Hematopoietic multipotent progenitor cell treated with erythropoietin and hydrocortisone succinate and interleukin-3 and kit ligand, for 8 days (in vitro differentiated cells): ENCODE measurements around the gene ADAMTS3.

ENCODE experiments used
- DNase-seq: peaks from one replicate; pipeline ENCODE4 v3.0.0-alpha.2; 2015

The ADAMTS3 gene

DNA sequence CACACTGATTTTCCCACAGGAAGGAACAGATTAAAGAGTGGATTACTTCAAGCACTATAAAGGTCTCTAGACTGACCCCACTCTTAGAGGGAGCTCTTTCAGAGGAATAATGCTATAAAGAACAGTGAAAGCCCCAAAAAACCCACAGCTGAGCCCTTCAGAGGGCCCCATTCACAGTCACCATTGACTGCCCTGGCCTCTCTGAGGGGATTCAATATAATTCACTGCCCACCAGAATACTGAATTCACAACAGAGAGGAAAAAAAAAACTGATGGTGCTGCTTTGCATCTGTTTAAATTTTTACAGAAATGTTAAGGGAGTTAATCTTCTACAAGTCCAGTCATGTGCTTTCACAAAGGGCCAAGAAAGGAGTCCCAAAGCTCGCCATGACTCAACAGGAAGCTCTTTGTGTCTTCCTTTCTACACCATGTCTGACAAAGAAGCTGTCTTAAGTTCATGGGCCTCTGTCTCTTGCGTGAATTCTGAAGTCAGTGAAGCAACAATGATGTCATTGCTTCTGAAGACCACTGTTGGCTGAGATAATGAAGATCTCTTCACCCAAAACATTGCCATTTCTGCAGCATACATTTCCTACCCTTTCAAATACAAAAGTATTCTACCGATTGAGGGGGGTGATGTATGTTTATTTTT is 174.9 kb downstream of the ADAMTS3 start:
- no peak for DNase-seq

DNA sequence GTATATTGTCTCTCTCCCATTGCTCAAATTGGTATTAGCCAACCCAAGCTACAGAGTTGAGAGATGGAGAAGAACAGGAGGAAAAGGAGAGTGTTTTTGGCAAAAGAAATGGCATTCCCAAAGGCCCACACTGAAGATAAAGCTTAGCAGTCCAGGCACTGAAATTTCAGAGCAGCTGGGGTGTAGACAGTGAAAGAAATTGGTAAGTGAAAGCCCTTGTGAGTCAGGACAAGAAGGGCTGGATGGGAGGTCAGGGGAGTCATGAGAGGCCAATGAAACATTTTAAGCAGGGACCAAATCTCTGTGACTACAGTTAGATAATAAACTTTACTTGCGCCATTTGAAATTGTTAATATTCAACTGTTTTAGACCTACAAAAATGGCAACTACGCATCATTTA is 177.7 kb downstream of the ADAMTS3 start:
- DNase-seq: no peak

DNA sequence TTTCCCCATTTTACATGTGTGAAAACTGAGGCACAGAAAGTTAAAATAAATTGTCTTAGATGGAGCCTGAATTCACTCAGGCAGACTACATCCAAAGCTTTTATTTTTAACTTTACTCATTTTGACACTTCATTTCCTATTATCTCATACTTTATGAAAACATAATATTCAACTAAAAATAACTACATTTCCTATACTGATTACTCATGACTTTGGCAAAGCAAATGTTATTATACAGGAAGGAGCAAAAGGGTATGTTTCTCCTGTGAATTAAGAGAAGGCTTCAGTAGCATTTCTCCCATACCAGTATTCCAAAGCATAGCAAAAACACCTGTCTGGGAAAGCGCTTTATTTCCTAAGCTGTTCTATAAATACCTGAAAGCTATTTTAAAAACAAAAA is 178.6 kb downstream of the ADAMTS3 start:
- no peak for DNase-seq

DNA sequence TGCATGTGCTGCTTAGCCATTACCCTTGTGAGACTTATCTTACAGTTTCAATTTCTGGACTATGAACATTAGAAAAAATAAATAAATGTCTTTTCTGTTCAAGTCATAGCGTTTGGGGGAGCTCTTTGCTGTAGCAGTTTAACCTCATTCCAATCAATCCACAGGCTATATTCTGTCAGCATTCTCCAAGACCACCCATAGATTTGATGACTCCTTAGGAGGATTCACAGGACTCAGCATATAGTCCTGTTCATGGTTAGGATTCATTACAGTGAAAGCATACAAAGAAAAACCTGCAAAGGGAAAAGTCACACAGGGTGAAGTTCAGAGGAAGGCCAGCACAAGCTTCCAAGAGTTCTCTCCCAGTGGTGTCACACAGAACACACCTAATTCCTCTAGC is 180.5 kb downstream of the ADAMTS3 start:
- no peak for DNase-seq

DNA sequence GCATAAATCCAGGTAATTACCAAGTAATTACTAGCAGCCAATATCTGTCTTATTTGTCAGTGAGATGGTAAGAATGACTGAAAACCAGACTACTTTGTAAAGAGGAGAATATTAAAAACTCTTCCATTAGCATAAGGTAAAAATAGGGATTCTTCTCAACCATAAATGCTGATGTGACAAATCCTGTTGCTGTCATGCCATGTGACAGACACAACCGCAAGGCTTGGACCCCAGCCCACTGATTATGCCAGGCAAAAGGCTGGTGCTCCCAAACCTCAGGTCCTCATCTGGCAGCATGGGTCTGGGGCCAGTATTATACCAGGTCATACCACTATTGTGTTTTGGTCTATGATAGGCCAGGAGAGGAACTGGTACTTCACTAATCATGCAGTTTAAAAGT is 181.1 kb downstream of the ADAMTS3 start:
- no peak for DNase-seq

DNA sequence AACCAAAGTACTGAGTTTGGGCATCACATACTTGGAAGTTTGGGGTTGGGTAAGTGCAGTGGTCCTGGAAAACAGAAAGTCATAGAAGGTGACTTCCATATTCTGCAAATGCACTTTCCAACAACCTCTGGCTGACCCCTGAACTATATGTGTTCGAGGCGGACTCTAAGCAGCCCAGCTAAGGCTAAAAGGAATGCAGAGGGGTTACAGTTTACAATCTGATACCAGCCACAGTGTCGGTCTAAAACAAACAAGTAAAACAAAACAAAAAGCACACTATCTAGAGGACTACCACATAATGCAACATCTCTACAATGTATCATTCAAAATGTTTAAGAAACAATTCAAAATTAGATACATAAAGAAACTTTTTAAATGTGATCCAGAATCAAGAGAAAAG is 185.6 kb downstream of the ADAMTS3 start:
- DNase-seq: no peak

DNA sequence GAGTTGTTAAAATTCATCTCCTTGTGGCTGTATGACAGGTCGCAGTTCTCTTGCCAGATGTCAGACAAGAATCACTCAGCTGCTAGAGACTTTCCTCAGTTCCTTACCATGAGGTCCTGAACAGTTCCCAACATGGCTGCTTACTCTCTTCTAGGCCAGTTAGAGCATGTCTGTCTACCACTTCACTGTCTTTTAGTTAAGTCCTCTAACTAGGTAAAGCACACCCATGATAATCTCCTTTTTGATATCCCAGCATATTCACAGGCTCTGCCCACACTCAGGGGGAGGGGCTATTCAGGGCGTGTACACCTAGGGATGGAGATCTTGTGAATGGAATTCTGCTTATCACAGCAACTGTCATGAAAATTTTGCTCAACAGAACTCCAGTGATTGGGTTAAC is 190.1 kb downstream of the ADAMTS3 start:
- DNase-seq: peak; percentile 2

DNA sequence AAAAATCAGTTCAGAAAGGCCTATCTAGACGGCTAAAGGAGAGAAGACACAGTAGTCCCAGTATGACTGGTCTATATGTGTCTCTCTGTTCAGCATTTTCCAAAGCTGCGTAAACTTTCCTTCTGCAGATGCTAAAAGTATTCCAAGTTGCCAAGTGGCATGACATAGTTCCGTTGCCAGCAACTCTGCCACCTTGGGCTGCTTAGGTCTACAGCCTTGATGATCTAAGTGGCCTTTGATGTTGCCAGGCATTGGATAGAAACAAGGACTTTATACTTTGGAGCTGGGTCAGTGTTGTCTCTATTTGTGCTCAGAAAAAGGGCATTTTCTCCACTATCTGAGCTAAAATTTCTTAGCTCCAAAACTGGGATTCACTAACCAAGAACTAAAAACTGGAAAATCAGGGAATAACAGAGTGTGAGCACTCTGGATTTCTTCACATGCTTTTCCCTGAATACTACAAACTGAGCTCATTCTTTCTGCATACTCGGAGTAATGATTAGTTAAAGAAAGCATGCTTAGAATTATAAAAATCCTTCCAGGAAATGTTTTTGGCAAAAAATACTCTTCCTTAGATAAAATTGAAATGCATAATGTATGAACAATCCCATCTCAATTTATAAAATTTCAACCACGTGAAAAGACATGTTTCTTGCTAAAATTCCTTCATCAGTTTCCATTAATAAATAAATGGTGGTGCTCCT is 191.4 kb downstream of the ADAMTS3 start:
- DNase-seq: no peak

DNA sequence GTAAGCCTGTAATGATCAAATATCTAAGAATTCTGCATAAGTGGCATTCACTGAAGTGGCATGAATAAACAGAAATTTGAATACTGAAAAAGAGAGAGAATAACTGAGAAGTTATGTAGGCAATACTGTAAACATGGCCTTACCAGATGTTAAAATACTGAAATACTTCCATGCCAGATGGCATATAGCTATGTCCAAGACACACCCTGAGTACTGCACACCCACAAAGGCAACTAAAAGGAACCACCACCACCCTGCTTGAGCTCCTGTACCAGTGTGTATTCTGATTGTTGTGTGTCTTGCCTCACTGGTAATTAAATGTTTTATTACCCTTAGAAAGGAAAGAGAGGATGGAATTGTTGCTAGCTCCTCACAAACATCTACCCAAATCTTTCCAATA is 192.1 kb downstream of the ADAMTS3 start:
- DNase-seq: no peak

DNA sequence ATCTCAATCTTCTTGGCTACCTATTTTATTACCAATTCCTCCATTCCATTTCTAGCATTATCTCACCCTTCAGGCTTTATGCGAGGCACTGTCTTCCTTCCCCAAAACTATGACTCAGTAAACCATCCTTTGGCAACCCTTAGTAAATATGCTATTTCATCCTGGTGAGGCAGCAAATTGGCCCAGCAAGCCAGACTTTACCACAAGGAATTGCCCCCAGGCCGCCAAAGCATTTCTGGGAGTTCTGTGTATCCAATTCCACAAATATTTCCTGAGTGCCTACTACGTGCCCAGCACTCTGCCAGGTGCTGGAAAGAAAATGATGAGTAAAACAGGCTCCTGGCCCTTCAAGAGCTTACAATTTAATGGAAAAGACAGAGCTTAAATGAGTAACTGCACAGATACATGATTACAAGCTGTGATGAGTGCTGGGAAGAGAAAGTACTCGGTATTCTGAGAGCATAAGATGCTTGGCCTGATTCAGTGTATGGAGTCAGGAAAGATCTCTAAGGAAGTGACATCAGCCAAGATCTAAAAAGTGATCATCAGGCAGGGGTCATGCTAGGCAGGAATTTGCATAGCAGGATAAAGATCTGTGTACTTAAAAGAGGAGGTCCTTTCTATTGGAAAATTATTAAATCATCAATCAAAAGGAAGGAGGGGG is 193.8 kb downstream of the ADAMTS3 start:
- peak; percentile 21 for DNase-seq

DNA sequence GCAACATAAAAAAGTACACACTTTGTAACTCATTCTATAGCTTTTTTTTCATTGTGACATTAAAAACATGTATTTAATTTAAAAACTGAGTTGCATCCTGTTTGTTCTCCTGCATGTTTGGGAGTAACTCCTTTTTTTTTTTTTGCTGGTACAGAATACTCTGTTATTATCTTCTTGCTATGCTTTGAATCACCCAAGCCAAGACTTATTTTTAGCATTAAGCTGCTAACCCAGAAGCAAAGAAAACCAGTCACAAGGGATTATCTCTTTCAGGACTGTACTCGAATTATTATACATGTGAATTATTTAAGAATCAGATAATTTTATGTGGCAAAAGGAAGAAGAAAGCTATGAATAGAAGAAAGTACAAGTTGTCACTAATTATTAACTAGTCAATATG is 194.9 kb downstream of the ADAMTS3 start:
- no peak for DNase-seq

DNA sequence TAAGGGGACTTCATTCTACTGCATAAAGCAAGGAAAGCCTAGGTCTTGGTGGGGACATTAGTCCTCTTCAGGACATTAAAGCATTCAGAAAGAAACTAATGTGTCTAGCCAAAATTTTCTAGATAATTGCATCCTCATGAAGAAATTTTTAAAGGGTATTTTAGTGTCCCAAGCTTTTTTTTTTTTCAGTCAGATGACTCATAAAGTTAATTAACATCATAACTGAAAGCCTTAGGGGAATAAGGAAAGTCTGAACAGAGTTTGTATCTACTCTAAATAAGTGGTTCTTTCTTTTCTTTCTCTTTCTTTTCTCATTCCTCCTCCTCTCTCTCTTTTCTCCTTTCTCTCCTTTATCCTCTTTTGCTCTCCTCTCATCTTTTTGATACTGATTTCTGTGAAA is 202.4 kb downstream of the ADAMTS3 start:
- DNase-seq: no peak

DNA sequence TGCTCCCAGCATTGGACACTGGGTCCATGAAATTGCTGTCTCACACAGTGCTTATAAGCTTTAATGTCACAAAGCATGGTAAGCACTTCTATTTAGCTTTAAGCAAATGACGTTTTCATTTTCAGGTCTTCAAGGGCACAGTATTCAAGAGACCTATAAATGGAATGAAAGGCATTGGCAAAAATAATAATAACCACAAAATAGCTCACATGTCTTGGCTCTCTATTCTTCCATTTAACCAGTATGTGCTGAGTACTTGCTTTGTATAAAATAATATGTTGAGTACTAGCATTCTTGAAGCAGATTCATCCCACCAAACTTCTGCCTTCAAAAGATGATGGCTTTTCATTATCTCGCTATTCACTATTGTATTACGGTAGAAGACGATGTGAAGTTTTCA is 203.0 kb downstream of the ADAMTS3 start:
- DNase-seq: no peak

DNA sequence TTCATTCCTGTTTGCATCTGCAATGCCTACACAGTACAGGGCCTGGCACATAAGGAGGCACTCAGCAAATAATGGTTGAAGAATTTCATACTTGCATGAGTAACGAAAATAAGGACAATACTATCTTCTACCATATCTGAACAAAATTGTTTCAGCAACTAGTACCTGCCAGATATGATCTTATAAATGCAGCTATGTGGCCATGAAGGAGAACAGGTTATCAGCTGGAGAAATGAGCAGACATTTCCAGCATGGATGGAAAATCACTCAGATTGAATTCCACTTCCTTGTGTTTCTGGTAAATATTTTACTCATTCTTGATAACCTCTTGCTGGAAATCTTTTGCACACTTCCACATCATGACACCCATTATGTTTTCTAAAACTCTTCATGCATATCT is 204.0 kb downstream of the ADAMTS3 start:
- no peak for DNase-seq

DNA sequence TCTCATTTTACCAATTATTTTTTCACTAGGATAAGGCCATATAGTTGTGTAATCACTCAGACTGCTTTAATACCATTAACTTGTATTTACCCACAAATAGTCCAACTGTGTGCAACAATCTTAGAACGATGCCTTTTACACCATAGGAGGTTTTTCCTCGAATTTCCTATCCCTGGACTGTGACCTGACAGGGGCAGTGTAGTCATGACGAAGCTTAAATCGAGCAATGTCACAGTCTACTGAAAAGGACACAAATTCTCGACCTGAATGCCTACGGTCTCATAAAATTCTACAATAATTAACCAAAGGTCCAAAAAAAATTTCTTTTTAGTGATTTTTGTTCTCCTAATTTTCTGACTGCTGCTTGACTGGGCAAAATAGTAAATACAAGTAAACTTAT is 208.9 kb downstream of the ADAMTS3 start:
- DNase-seq: no peak

DNA sequence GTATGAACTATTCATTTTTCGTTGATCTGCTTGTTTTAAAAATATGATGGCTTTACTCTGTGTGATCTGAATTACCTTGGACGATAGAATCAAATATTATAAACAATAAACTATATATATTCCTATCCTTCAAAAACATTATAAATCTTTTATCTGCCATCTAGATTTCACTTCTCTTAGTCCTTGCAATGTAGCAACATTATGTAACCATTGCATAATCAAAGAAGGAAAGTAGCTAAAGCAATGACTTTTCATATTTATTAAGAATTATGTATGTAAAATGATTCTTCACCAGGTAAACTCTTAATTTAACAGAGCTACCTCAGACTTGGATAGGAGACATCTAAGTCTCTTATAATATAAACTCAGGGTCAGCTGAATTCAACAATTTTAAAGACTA is 210.5 kb downstream of the ADAMTS3 start:
- DNase-seq: no peak

DNA sequence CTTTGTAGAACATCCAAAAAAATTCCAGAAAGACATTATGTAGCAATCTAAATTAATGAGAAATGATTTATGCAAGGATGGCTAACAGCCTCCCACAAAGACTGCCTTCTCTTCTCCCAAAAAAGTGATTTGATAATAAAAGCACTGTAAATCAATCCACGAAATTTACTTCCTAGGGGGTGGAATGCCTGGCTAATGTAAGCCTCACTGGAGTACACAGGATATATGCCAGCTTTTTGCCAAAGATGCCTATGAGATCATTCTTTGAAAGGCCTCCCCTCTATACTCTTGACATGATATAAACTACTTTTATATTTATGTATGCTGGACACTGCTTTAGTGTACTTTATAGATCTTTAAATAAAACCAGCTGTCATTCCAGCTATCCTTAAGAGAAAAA is 211.1 kb downstream of the ADAMTS3 start:
- DNase-seq: no peak

DNA sequence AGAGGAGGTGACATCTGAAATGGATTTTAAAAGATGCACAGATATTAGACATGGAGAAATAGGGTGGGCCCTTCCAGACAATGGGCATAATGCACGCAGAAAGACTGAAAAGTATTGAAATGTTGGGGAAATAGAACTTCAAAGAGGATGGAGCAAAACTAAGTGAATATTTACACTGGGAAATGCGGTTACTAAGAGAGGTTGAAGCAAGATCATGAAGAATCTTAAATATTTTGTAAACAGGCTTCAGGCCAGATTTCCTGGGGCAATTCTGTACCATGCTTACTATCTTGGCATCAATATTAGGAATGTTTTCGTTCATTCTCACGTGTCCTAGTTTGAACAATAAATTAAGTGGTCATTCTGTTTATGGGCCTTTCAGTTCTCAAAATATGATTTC is 216.3 kb downstream of the ADAMTS3 start:
- no peak for DNase-seq

DNA sequence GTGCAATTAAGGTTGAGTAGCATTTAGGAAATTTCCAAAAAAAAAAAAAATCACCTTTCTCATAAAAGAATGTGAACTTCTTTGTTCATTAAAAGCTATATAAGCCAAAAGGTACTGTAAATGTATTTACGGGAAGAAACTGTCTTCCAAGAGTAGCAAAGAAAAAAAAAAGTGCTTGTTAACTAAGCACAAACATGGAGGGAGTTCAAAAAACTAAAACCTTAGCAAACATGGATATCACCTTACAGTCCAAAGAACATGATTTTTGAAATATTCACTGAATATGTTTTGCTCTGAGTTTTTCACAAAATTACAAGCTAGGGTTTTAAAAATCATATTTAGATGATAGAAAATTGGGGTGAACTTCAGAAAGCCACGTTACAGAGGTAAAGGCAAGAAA is 217.5 kb downstream of the ADAMTS3 start:
- DNase-seq: no peak

DNA sequence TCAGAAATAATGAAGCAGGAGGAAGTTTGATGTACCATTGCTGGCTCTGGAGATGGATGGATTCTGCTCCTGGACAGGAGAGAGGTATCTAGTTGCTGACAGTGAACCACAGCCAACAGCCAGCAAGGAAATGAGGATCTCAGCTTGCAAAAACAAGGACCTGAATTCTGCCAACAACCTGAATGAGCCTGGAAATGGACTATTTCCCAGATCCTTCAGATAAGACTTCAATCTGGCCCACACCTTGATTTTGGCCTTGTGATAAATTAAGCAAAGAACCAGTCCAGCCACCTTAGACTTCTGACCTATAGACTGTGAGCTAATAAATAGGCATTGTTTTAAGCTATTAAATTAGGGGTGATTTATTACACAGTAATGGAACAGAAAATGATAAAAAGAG is 220.3 kb downstream of the ADAMTS3 start:
- no peak for DNase-seq

DNA sequence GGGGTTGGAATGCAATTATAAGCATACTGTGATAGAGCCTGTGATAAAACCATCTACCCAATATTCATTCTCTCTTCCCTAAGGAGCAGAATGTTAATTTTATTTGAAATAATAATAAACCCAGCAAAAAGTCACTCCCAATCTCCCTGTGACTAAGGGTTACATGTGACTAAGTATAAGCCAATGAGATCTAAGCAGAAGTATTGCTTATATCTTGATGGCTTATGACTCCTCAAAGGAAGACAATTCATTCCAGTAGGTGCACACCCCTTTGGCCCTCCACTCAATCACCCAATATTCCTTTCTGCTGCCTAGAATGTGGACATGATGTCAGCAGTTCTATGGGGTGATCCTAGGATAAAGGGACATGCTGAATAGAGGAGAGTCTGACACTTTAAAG is 224.6 kb downstream of the ADAMTS3 start:
- no peak for DNase-seq

DNA sequence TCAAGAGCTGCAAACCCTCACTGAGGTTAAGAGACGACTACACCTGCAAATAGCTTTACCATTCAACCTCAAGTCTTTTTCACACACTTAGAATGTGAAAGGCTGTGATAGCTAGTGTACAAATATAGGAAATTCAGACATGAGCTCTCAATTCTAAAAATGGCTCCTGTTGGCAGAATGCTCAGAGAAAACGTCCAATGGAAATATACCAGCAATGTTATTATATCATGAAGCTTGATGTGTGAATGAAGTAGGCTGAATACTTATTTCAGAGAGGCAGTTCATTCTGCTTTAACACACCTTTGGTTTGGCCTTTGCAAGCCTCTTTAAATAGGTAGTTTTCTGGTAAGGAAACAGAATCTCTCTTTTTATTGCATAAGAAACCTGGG is 227.6 kb downstream of the ADAMTS3 start:
- no peak for DNase-seq

DNA sequence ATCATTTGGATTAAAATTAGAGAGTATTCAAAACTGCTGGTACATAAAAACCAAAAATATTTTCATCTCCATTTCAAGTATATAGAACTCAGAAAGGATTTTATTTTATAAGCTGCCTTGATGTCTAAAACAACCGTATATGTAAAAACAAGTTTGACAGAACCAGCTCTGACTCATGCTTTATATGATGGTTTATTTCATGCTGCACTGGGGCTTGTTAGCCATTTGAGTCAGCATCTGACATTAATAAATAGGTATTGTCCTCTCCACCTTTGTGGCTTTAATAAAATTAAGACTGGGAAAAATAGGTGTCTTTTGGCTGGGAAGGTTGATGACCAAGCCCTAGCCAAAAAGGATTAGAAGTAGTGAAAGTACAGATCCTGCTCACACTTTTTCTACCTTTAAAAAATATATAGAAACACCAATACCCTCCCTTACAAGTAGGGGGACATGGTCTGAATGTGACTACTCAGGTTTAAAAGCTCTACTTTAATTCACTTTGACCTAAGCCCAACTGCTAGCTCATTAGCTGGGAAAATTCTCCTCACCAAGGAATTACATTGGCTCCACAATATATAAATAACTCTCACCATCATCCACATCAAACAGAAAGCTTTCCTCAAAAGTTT is 228.1 kb downstream of the ADAMTS3 start:
- DNase-seq: no peak

DNA sequence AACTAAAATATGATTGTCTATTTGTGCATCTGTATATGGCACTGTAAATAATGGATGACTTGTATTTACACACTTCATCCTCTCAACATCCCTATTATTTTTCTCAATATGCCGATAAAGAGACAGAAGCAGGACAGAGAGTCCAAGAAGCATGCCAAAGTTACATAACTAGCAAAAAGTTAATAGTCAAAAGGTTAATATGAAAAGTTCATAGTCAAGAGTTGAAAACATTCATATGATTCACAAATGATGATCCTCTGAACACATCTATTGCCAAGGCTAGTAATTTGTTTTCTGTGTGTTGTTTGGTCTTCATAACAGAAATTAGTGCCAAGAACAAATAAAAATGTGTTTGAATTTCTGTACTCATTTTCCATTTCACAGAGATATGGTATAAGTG is 231.0 kb downstream of the ADAMTS3 start:
- DNase-seq: no peak
